D341Med (cell line): ENCODE results near the gene PTPN18.
"Not testable (repeated sequence)": the region's sequence is repeated elsewhere in the genome, so short reads cannot be mapped to it uniquely, and the experiment has no call there.

Source experiments
- DNase-seq: peaks from one replicate; pipeline ENCODE4 v3.0.0; 2012; ENCODE audit warnings: low spot score

Gene PTPN18

GRCh38 chr2:130355578-130356431, at the start of gene PTPN18:
TSS of gene PTPN18 (plus strand) at chr2:130356056. CDS start at chr2:130356108, 52 bp downstream.
- peak; percentile 91 for DNase-seq

- no peak for DNase-seq
These were observed 48.0 kb upstream of the PTPN18 start for GRCh38 chr2:130307850-130308249.

GRCh38 chr2:130310881-130311280, 45.0 kb upstream of the PTPN18 start:
- no peak for DNase-seq

GRCh38 chr2:130313812-130314334, 42.0 kb upstream of the PTPN18 start:
- DNase-seq = no peak

- no peak for DNase-seq
These were observed 41.5 kb upstream of the PTPN18 start for GRCh38 chr2:130314377-130314776.

GRCh38 chr2:130316596-130316995, 39.3 kb upstream of the PTPN18 start:
- DNase-seq = no peak

GRCh38 chr2:130318906-130319305, 37.0 kb upstream of the PTPN18 start:
- no peak for DNase-seq

GRCh38 chr2:130319536-130319935, 36.3 kb upstream of the PTPN18 start:
- DNase-seq = no peak

GRCh38 chr2:130327703-130328527, 27.9 kb upstream of the PTPN18 start:
- no peak for DNase-seq

GRCh38 chr2:130328710-130329109, 27.1 kb upstream of the PTPN18 start:
- DNase-seq = no peak

GRCh38 chr2:130332271-130333073, 23.4 kb upstream of the PTPN18 start:
- peak; percentile 82 for DNase-seq

- not testable (repeated sequence) for DNase-seq
These were observed 22.6 kb upstream of the PTPN18 start for GRCh38 chr2:130333253-130333652.

GRCh38 chr2:130334026-130334425, 21.8 kb upstream of the PTPN18 start:
- no peak for DNase-seq

GRCh38 chr2:130335226-130335625, 20.6 kb upstream of the PTPN18 start:
- no peak for DNase-seq

GRCh38 chr2:130336150-130336876, 19.5 kb upstream of the PTPN18 start:
- DNase-seq = no peak

- DNase-seq = peak; percentile 86
These were observed 18.8 kb upstream of the PTPN18 start for GRCh38 chr2:130336877-130337734.

GRCh38 chr2:130337735-130338325, 18.0 kb upstream of the PTPN18 start:
- no peak for DNase-seq

GRCh38 chr2:130338793-130339345, 17.0 kb upstream of the PTPN18 start:
- DNase-seq = no peak
